ENCODE results near the gene HNF1B.

DNA sequence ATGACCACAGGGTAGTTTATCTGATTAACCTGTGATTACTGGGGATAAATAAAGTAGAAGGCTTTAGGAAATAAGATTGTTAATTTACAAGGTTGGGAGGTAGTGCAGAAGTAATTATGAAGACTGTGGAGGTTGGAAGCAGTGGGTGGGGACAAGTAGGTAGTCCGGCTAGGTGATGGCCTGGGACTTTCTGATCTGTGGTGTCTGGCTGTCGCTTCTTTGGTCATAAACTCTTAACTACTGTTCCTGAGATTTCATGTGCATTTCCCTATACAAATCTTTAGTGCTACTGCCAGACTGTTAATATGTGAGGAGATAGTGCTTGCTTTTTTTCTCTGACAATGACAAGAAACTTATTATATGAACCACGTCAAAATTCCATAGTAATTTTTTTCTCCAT is 19.5 kb upstream of the HNF1B start:
- no peak for TF ChIP-seq YY1 (IDR thresholded peaks at IDR 0.05)
- TF ChIP-seq, protein P1, sequence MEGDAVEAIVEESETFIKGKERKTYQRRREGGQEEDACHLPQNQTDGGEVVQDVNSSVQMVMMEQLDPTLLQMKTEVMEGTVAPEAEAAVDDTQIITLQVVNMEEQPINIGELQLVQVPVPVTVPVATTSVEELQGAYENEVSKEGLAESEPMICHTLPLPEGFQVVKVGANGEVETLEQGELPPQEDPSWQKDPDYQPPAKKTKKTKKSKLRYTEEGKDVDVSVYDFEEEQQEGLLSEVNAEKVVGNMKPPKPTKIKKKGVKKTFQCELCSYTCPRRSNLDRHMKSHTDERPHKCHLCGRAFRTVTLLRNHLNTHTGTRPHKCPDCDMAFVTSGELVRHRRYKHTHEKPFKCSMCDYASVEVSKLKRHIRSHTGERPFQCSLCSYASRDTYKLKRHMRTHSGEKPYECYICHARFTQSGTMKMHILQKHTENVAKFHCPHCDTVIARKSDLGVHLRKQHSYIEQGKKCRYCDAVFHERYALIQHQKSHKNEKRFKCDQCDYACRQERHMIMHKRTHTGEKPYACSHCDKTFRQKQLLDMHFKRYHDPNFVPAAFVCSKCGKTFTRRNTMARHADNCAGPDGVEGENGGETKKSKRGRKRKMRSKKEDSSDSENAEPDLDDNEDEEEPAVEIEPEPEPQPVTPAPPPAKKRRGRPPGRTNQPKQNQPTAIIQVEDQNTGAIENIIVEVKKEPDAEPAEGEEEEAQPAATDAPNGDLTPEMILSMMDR (IDR thresholded peaks at IDR 0.05; ENCODE audit: low read depth, low read length, missing input control) = no peak
- no peak for TF ChIP-seq GABPA (IDR thresholded peaks at IDR 0.05 in 1 of 2, conservative IDR thresholded peaks at IDR 0.05 in 1 of 2)
- TF ChIP-seq SP1 (IDR thresholded peaks at IDR 0.05) = no peak
- TF ChIP-seq EGR1 (IDR thresholded peaks at IDR 0.05; ENCODE audit: low read depth in 2 of 2) = no peak
- TF ChIP-seq JUND (IDR thresholded peaks at IDR 0.05) = no peak
- TF ChIP-seq, protein P2, sequence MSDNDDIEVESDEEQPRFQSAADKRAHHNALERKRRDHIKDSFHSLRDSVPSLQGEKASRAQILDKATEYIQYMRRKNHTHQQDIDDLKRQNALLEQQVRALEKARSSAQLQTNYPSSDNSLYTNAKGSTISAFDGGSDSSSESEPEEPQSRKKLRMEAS (IDR thresholded peaks at IDR 0.05) = no peak
- TF ChIP-seq RAD21 (IDR thresholded peaks at IDR 0.05) = no peak
- no peak for TF ChIP-seq TAF1 (conservative IDR thresholded peaks at IDR 0.05)
- no peak for TF ChIP-seq RXRA (IDR thresholded peaks at IDR 0.05)
- TF ChIP-seq, protein P3, sequence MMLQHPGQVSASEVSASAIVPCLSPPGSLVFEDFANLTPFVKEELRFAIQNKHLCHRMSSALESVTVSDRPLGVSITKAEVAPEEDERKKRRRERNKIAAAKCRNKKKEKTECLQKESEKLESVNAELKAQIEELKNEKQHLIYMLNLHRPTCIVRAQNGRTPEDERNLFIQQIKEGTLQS (IDR thresholded peaks at IDR 0.05) = no peak
